GM12865 (cell line): ENCODE data around the gene LDLRAD3.

Experiments used
- DNase-seq: peaks from one replicate; pipeline ENCODE4 v3.0.0; 2010; ENCODE audit warnings: low read depth
- H3K4me3 ChIP-seq: 2 replicates; pipeline ENCODE4 v1.5.1; 2011; ENCODE audit warnings: mild to moderate bottlenecking, low read depth, low read length, control low read depth
- CTCF ChIP-seq: IDR thresholded peaks from 2 replicates; pipeline ENCODE4 v1.5.1; 2011; ENCODE audit warnings: low read length, control low read depth, low read depth, inconsistent platforms; ENCODE audit not compliant: insufficient read depth; ENCODE audit errors: missing control alignments

Gene LDLRAD3

GRCh38 chr11:36191941-36192340 lies 248.1 kb downstream of the LDLRAD3 start:
- no peak overlapping the region for H3K4me3 ChIP-seq
- no peak for TF ChIP-seq CTCF
- DNase-seq: no peak

GRCh38 chr11:36192425-36193289 lies 248.8 kb downstream of the LDLRAD3 start:
- no peak for TF ChIP-seq CTCF
- DNase-seq: no peak
- H3K4me3 ChIP-seq: no peak overlapping the region

GRCh38 chr11:36193290-36193619 lies 249.4 kb downstream of the LDLRAD3 start:
- no peak for TF ChIP-seq CTCF
- no peak overlapping the region for H3K4me3 ChIP-seq
- DNase-seq: no peak

- no peak overlapping the region for H3K4me3 ChIP-seq
- TF ChIP-seq CTCF: no peak
- DNase-seq: no peak
These were observed 249.9 kb downstream of the LDLRAD3 start for GRCh38 chr11:36193721-36194120.

- no peak for TF ChIP-seq CTCF
- H3K4me3 ChIP-seq: no peak overlapping the region
- no peak for DNase-seq
These were observed 251.9 kb downstream of the LDLRAD3 start for GRCh38 chr11:36195496-36196354.

- TF ChIP-seq CTCF: no peak
- H3K4me3 ChIP-seq: no peak overlapping the region
- DNase-seq: no peak
These were observed 252.6 kb downstream of the LDLRAD3 start for GRCh38 chr11:36196411-36196998.
